Right cardiac atrium (tissue), 5 donors: ENCODE results near the gene ELL2. TPM values are rescaled to one million over a fixed set of nuclear protein-coding genes. Genes with fewer than 3 reads are reported as not detected.
"Not testable (repeated sequence)": the region's sequence is repeated elsewhere in the genome, so short reads cannot be mapped to it uniquely, and the experiment has no call there.

ENCODE experiments used
- ATAC-seq, 2 donors: fragments of 200-7000 bp; cut with Tn5 transposase; one replicate each; pipeline versions ENCODE4 v1.8.0 to v1.9.1; 2020; ENCODE audit warnings: moderate library complexity in 2 of 2, mild to moderate bottlenecking in 1 of 2
- DNase-seq, 3 donors: peaks; one replicate each; pipeline ENCODE4 v3.0.0-alpha.2; 2020
- H3K27ac ChIP-seq: one replicate; pipeline ENCODE4 v1.5.1; 2013; ENCODE audit warnings: mild to moderate bottlenecking, low read length, control low read depth, moderate library complexity
- H3K27me3 ChIP-seq: one replicate; pipeline ENCODE4 v1.6.1; 2013; ENCODE audit not compliant: control insufficient read depth, insufficient read depth
- H3K4me1 ChIP-seq: one replicate; pipeline ENCODE4 v1.6.1; 2013; ENCODE audit warnings: low read length; ENCODE audit not compliant: control insufficient read depth, insufficient read depth
- H3K4me3 ChIP-seq: one replicate; pipeline ENCODE4 v1.5.1; 2013; ENCODE audit warnings: low read length, control low read depth
- H3K9me3 ChIP-seq: one replicate; pipeline ENCODE4 v1.6.1; 2013; ENCODE audit warnings: low read length; ENCODE audit not compliant: control insufficient read depth
- WGBS: extraction: QIAGEN DNeasy Blood & Tissue Kit; methylation state at CpG from one replicate; pipeline ENCODE4 v1.1.7; 2013; 5-methylcytosine and 5-hydroxymethylcytosine counted together
- intact Hi-C, 4 donors: fragments of 100-400 bp; cut with DNase I; formaldehyde crosslinking; loops; one replicate each; pipeline versions ENCODE4 v1.11.0 to v1.14.0; 2022 to 2023
- polyA plus RNA-seq: library from polyadenylated mRNA; stranded (reverse); fragments of 200-250 nt; gene quantifications from one replicate; pipeline ENCODE4 v1.2.3, GENCODE V29; 2013
- total RNA-seq, 4 donors: library from RNA; stranded (reverse); fragmentation: NEBNext Ultra II Directional; extraction: Animal tissue kit (Norgen Biotek cat#: 25700); gene quantifications; one replicate each; pipeline ENCODE4 v1.2.1, GENCODE V29; 2021
- donor health status: healthy with polysubstance abuse.
- donor health status: DM: no; HTN: yes; CAD: no.
- donor health status: DM: no; HTN: no; CAD: no.
- donor health status: DM: no; HTN: yes; CAD: no; lungs with severe emphysema.
- donor health status: DM: yes; HTN: yes; CAD: no.

ELL2 gene
- total and polyA plus RNA-seq, 5 donors: 16.7 to 75.9 (median 32.4) TPM

- no peak for ATAC-seq
- Histone ChIP-seq H3K27ac (no peak overlapping the region), H3K9me3 (no peaks in the 10 kb centered on the region), H3K4me3 (no peak overlapping the region), H3K4me1 (peaks cover 8% of the 10 kb centered on the region), H3K27me3 (no peaks in the 10 kb centered on the region)
- intact Hi-C loops: no loop called here
- DNase-seq: no peak
Observed at GRCh38 chr5:95917207-95917606, 44.4 kb downstream of the ELL2 start.

GRCh38 chr5:95916687-95917085, 45.0 kb downstream of the ELL2 start:
- no peaks in the 10 kb centered on the region for H3K9me3 ChIP-seq
- ATAC-seq: no peak

GRCh38 chr5:95915999-95916686, 45.5 kb downstream of the ELL2 start:
- no peaks in the 10 kb centered on the region for H3K27me3 ChIP-seq
- intact Hi-C loops: no loop called here
- peaks cover 4% of the 10 kb centered on the region for H3K4me1 ChIP-seq
- peak; percentile 25 to 28 for ATAC-seq
- H3K27ac ChIP-seq: peak overlapping the region; percentile 49
- H3K4me3 ChIP-seq: no peak overlapping the region
- DNase-seq: no peak
- 63% methylated on average over 3 of the region's 3 CpGs for WGBS
- H3K9me3 ChIP-seq: no peaks in the 10 kb centered on the region

More at GRCh38 chr5:95916687-95917085, 45.0 kb downstream of the ELL2 start:
- Histone ChIP-seq H3K4me3 (no peak overlapping the region), H3K27ac (no peak overlapping the region), H3K4me1 (peaks cover 8% of the 10 kb centered on the region), H3K27me3 (no peaks in the 10 kb centered on the region)
- DNase-seq: no peak
- 90% methylated on average over 4 of the region's 4 CpGs for WGBS
- intact Hi-C loops: no loop called here

GRCh38 chr5:95913663-95914062, 48.0 kb downstream of the ELL2 start:
- DNase-seq (no peak), ATAC-seq (no peak)
- H3K9me3 ChIP-seq: no peaks in the 10 kb centered on the region
- H3K4me1 ChIP-seq: peaks cover 6% of the 10 kb centered on the region
- intact Hi-C loops: no loop called here
- 61% methylated on average over 6 of the region's 6 CpGs for WGBS
- H3K27me3 ChIP-seq: no peaks in the 10 kb centered on the region
- H3K27ac ChIP-seq: no peak overlapping the region
- H3K4me3 ChIP-seq: no peak overlapping the region

GRCh38 chr5:95912029-95912428, 49.6 kb downstream of the ELL2 start:
- Histone ChIP-seq H3K9me3 (no peaks in the 10 kb centered on the region), H3K27me3 (no peaks in the 10 kb centered on the region), H3K27ac (no peak overlapping the region), H3K4me1 (peaks cover 6% of the 10 kb centered on the region), H3K4me3 (no peak overlapping the region)
- intact Hi-C loops: no loop called here
- ATAC-seq (no peak), DNase-seq (no peak)
- WGBS: 76% methylated on average over 2 of the region's 2 CpGs

- Histone ChIP-seq H3K4me1 (peaks cover 1% of the 10 kb centered on the region), H3K27ac (no peak overlapping the region), H3K9me3 (no peaks in the 10 kb centered on the region), H3K4me3 (no peak overlapping the region), H3K27me3 (no peaks in the 10 kb centered on the region)
- DNase-seq: no peak
- WGBS: 94% methylated on average over 4 of the region's 4 CpGs
- ATAC-seq: no peak
- intact Hi-C loops: no loop called here
Observed at GRCh38 chr5:95910521-95910920, 51.1 kb downstream of the ELL2 start.

- WGBS: 90% methylated on average over 1 of the region's 1 CpG
- no peak for ATAC-seq
Observed at GRCh38 chr5:95909738-95910137, 51.9 kb downstream of the ELL2 start.

GRCh38 chr5:95908799-95909198, 52.9 kb downstream of the ELL2 start:
- no peaks in the 10 kb centered on the region for H3K9me3 ChIP-seq
- H3K27me3 ChIP-seq: no peaks in the 10 kb centered on the region
- ATAC-seq (no peak), DNase-seq (no peak)
- intact Hi-C loops: no loop called here
- no peak overlapping the region for H3K4me3 ChIP-seq
- H3K4me1 ChIP-seq: peaks cover 1% of the 10 kb centered on the region
- H3K27ac ChIP-seq: no peak overlapping the region

More at GRCh38 chr5:95909738-95910137, 51.9 kb downstream of the ELL2 start:
- no peak for DNase-seq
- no peaks in the 10 kb centered on the region for H3K27me3 ChIP-seq
- peaks cover 1% of the 10 kb centered on the region for H3K4me1 ChIP-seq
- no peak overlapping the region for H3K4me3 ChIP-seq
- intact Hi-C loops: no loop called here
- no peaks in the 10 kb centered on the region for H3K9me3 ChIP-seq
- H3K27ac ChIP-seq: no peak overlapping the region

GRCh38 chr5:95907740-95908706, 53.6 kb downstream of the ELL2 start:
- H3K27ac ChIP-seq: no peak overlapping the region
- no peak overlapping the region for H3K4me3 ChIP-seq
- 93% methylated on average over 5 of the region's 5 CpGs for WGBS
- no peaks in the 10 kb centered on the region for H3K9me3 ChIP-seq
- DNase-seq (no peak), ATAC-seq (no peak)
- intact Hi-C loops: no loop called here
- H3K27me3 ChIP-seq: no peaks in the 10 kb centered on the region
- peaks cover 1% of the 10 kb centered on the region for H3K4me1 ChIP-seq

GRCh38 chr5:95907067-95907705, 54.5 kb downstream of the ELL2 start:
- H3K4me1 ChIP-seq: peaks cover 1% of the 10 kb centered on the region
- no peak overlapping the region for H3K4me3 ChIP-seq
- ATAC-seq (no peak), DNase-seq (no peak)
- no peaks in the 10 kb centered on the region for H3K27me3 ChIP-seq
- no peak overlapping the region for H3K27ac ChIP-seq
- no peaks in the 10 kb centered on the region for H3K9me3 ChIP-seq
- WGBS: 73% methylated on average over 5 of the region's 5 CpGs
- intact Hi-C loops: no loop called here

GRCh38 chr5:95906398-95906797, 55.3 kb downstream of the ELL2 start:
- ATAC-seq, DNase-seq, intact Hi-C loops, H3K4me3 ChIP-seq, H3K27me3 ChIP-seq, H3K27ac ChIP-seq, H3K9me3 ChIP-seq, H3K4me1 ChIP-seq: not testable (repeated sequence)
- 77% methylated on average over 3 of the region's 3 CpGs for WGBS
